Glutamatergic neuron (in vitro differentiated cells): ENCODE data around the gene TAF3. TPM values are rescaled to one million over a fixed set of nuclear protein-coding genes. Genes with fewer than 3 reads are reported as not detected.

Source experiments
- DNase-seq: peaks from one replicate; pipeline ENCODE4 v3.0.0; 2022
- H3K27ac Mint-ChIP-seq: one replicate; pipeline ENCODE4 v1.8.0; 2020; ENCODE audit warnings: mild to moderate bottlenecking, mixed read lengths, inconsistent platforms; ENCODE audit not compliant: unreplicated experiment
- H3K27me3 Mint-ChIP-seq: one replicate; pipeline ENCODE4 v1.8.0; 2020; ENCODE audit warnings: mild to moderate bottlenecking, moderate library complexity, mixed read lengths, inconsistent platforms; ENCODE audit not compliant: unreplicated experiment
- H3K36me3 Mint-ChIP-seq: one replicate; pipeline ENCODE4 v1.8.0; 2020; ENCODE audit warnings: mild to moderate bottlenecking, mixed read lengths, inconsistent platforms; ENCODE audit not compliant: unreplicated experiment
- H3K4me1 Mint-ChIP-seq: one replicate; pipeline ENCODE4 v1.8.0; 2020; ENCODE audit warnings: mild to moderate bottlenecking, low read depth, mixed read lengths, inconsistent platforms; ENCODE audit not compliant: unreplicated experiment
- H3K4me3 Mint-ChIP-seq: one replicate; pipeline ENCODE4 v1.8.0; 2020; ENCODE audit warnings: mild to moderate bottlenecking, mixed read lengths, inconsistent platforms; ENCODE audit not compliant: unreplicated experiment
- H3K9me3 Mint-ChIP-seq: one replicate; pipeline ENCODE4 v1.8.0; 2020; ENCODE audit warnings: mild to moderate bottlenecking, moderate library complexity, mixed read lengths, inconsistent platforms; ENCODE audit not compliant: unreplicated experiment
- total RNA-seq: library from RNA; stranded (reverse); fragmentation: NEBNext Ultra II Directional; extraction: Animal tissue kit (Norgen Biotek cat#: 25700); gene quantifications from one replicate; pipeline ENCODE4 v1.2.1, GENCODE V29; 2021; ENCODE audit not compliant: unreplicated experiment
- TF ChIP-seq, protein P1 (sequence below): fragments of 200-600 bp; sonication (generic); IDR thresholded peaks from one replicate; pipeline ENCODE4 v1.5.0; 2021; ENCODE audit not compliant: partially characterized antibody, unreplicated experiment

TAF3 gene
- total RNA-seq, 1 donor from 2014 or later = 10.2 TPM

- TF ChIP-seq, protein P1, sequence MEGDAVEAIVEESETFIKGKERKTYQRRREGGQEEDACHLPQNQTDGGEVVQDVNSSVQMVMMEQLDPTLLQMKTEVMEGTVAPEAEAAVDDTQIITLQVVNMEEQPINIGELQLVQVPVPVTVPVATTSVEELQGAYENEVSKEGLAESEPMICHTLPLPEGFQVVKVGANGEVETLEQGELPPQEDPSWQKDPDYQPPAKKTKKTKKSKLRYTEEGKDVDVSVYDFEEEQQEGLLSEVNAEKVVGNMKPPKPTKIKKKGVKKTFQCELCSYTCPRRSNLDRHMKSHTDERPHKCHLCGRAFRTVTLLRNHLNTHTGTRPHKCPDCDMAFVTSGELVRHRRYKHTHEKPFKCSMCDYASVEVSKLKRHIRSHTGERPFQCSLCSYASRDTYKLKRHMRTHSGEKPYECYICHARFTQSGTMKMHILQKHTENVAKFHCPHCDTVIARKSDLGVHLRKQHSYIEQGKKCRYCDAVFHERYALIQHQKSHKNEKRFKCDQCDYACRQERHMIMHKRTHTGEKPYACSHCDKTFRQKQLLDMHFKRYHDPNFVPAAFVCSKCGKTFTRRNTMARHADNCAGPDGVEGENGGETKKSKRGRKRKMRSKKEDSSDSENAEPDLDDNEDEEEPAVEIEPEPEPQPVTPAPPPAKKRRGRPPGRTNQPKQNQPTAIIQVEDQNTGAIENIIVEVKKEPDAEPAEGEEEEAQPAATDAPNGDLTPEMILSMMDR = no peak
- Mint-ChIP-seq H3K27me3 (no peaks in the 10 kb centered on the region), H3K4me1 (no peaks in the 10 kb centered on the region), H3K9me3 (no peaks in the 10 kb centered on the region), H3K4me3 (no peak overlapping the region), H3K36me3 (no peaks in the 10 kb centered on the region), H3K27ac (no peak overlapping the region)
- no peak for DNase-seq
These were observed 99.4 kb downstream of the TAF3 start for GRCh38 chr10:7917736-7918135.

DNA sequence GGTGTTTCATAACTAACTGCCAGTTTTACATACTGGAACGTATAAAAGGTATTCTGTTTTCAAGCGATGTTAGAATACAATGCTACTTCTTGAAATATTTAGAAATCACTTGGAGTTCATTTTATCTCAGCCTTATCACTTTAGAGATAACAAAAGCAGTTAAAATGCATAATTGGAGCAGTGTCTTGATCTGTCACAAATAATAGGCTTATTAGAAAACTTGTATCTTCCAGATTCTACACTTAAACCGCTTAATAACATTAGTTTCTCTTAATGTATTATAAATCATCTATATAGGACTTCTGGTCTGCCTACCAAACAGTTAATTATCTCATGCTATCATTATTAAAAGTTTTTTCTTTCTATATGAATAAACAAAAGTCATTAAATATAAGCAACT, 104.4 kb downstream of the TAF3 start:
- Mint-ChIP-seq H3K9me3 (no peaks in the 10 kb centered on the region), H3K4me3 (no peak overlapping the region), H3K36me3 (no peaks in the 10 kb centered on the region), H3K27me3 (no peaks in the 10 kb centered on the region), H3K27ac (no peak overlapping the region), H3K4me1 (no peaks in the 10 kb centered on the region)
- DNase-seq = no peak
- TF ChIP-seq, protein P1 = no peak

DNA sequence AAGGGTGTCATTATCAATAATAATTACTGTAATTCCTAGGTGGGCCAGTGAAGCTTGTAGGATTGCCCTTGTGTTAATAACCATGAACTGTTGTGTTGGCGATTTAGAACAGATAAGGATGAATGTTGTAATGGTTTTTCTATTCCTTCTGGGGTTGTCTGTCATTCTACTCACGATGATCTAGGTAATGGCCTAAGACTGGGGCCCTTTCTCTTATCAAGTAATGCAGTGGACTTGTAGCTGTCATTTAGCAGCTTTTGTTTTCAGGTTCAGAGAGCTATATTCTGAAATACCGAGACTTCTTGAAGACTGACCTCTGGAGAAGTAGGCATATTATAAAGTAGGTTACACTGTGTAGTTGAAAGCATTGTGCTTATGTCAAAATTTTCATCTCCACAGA, 110.2 kb downstream of the TAF3 start:
- TF ChIP-seq, protein P1 = no peak
- Mint-ChIP-seq H3K27ac (no peak overlapping the region), H3K27me3 (no peaks in the 10 kb centered on the region), H3K4me1 (peaks cover 5% of the 10 kb centered on the region), H3K9me3 (peaks cover 1% of the 10 kb centered on the region), H3K36me3 (no peaks in the 10 kb centered on the region), H3K4me3 (no peak overlapping the region)
- DNase-seq = no peak

GRCh38 chr10:7932301-7933036, 114.2 kb downstream of the TAF3 start:
- no peak overlapping the region for H3K27ac Mint-ChIP-seq
- H3K4me1 Mint-ChIP-seq = peaks cover 9% of the 10 kb centered on the region
- no peaks in the 10 kb centered on the region for H3K36me3 Mint-ChIP-seq
- H3K9me3 Mint-ChIP-seq = peaks cover 6% of the 10 kb centered on the region
- TF ChIP-seq, protein P1 = no peak
- DNase-seq = no peak
- no peak overlapping the region for H3K4me3 Mint-ChIP-seq
- no peaks in the 10 kb centered on the region for H3K27me3 Mint-ChIP-seq

DNA sequence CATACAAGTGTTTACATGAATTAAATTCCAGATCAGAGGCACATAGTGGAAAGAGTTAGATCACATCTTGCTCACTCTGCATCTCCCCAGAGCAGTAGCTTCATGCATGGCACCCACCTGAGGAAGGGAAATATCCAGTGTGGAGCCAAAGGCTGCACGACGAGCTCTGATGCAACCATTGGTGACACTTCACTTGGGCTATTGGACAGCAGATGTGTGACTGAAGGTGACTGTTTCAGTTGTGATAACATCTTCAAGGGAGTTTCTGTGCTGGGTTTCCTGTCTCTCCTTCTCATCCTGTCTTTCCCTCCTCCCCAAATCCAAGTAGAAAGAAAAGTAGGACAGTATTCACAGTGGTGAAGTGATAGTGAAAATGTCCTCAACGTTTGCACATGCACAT, 115.0 kb downstream of the TAF3 start:
- Mint-ChIP-seq H3K9me3 (peaks cover 6% of the 10 kb centered on the region), H3K27ac (peak overlapping the region; percentile 25), H3K4me3 (no peak overlapping the region), H3K4me1 (peaks cover 9% of the 10 kb centered on the region), H3K36me3 (no peaks in the 10 kb centered on the region), H3K27me3 (no peaks in the 10 kb centered on the region)
- DNase-seq = no peak
- TF ChIP-seq, protein P1 = no peak
